Thyroid gland (tissue), 4 donors: ENCODE results near the gene DGKB.

Experiments used
- CTCF ChIP-seq, 6 experiments: fragments of 200-600 bp in 3 of 6; fragments of 450-650 bp in 3 of 6; sonication (generic) in 3 of 6; IDR thresholded peaks; one replicate each; pipeline ENCODE4 v1.5.1; 2016 to 2019; ENCODE audit warnings: antibody characterized with exemption in 6 of 6, mild to moderate bottlenecking in 2 of 6, inconsistent platforms in 1 of 6, moderate library complexity in 1 of 6
- POLR2A ChIP-seq, 2 donors: fragments of 450-650 bp; IDR thresholded peaks; one replicate each; pipeline ENCODE4 v1.6.1; 2017; ENCODE audit warnings: antibody characterized with exemption in 2 of 2, mild to moderate bottlenecking in 2 of 2, moderate library complexity in 1 of 2

- TF ChIP-seq CTCF (IDR thresholded peaks at IDR 0.05) (no peak), POLR2A (IDR thresholded peaks at IDR 0.05) (no peak)
Observed at GRCh38 chr7:14825912-14826311, 76.6 kb downstream of the DGKB start.
